SK-MEL-5 (cell line): ENCODE measurements around the gene RAP1GAP. TPM values are rescaled to one million over a fixed set of nuclear protein-coding genes. Genes with fewer than 3 reads are reported as not detected.

Experiments used
- DNase-seq: peaks from one replicate; pipeline ENCODE4 v3.0.0-alpha.2; 2016; ENCODE audit warnings: low read depth, low spot score
- in situ Hi-C: cut with HindIII; loops from 2 replicates; pipeline ENCODE4 v1.10.0; 2016; ENCODE audit warnings: low sequenced_read_pairs, high pct_unique_total_duplicates, low pct_unique_long_range_greater_than_20kb
- total RNA-seq: library from RNA; depleted of rRNA; stranded (reverse); fragments of >200 nt; shearing (Covaris generic); gene quantifications from 2 replicates; pipeline ENCODE4 v1.2.3, GENCODE V29; 2014; rRNA removed

The RAP1GAP gene
- total RNA-seq, 1 experiment from 2014 or later: 0.95 TPM

DNA sequence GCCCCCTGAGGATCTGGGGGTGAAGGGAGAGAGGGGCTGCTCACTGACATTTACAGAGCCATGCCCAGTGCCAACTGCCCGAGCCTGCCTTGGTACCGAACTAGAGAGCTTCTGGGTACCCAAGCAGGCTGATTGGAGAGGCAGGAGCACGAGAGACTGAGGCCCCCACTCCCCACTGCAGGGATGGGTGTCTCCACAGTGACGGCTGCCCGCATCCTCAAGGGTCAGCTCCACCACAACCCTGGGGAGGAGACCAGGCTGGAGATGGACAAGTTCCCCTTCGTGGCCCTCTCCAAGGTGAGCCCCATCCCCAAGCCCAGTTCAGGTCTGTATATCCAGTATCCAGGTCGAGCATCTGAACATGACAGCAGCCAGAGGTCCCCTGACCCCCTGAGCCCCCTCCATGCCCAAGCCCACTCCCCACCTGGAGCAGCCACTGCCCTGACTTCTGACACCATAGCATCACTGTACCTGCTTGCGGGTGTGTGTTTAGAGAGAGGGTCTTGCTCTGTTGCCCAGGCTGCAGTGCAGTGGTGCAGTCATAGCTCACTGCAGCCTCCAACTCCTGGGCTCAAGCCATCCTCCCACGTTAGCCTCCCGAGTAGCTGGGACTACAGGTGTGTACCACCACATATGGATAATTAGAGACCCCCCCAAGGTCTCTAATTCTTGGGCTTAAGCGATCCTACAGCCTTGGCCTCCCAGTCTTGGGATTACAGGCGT lies 108.1 kb downstream of the RAP1GAP start:
- DNase-seq: no peak
- in situ Hi-C loops: no loop called here

DNA sequence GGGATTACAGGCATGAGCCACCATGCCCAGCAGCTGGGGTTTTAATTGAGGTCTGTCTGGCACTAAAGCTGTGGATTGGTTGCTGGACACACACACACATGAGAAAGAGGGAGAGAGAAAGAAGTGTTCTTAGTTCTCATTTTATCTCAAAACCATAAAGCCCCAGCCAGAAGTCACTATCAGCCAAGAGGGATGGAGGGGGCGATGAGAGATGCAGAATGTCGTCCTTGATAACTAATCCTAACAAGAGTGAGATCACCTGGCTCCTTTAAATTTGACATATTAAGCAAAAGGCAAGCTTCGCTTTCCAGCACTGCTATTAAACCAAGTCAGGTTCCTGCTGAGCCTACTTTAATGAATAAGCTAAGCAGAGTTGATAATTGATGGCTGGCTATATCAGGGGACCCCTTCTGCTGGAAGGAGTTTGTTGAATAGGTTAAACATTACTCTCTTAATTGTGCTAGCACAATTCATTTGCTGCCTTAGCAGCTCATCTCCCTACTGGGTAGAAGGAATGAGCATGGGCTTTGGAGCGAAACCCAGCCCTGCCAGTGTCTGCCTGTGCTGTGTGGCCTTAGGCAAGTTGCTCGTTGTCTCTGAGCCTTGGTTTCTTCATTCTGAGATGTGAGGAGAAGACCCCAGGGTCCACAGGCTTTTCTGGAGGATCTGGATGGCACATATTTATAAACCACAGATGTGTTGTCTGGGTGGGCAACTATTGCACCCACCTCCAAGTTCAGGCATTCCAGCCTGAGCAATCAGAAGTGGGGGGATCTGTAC lies 109.2 kb downstream of the RAP1GAP start:
- no peak for DNase-seq
- in situ Hi-C loops: no loop called here

DNA sequence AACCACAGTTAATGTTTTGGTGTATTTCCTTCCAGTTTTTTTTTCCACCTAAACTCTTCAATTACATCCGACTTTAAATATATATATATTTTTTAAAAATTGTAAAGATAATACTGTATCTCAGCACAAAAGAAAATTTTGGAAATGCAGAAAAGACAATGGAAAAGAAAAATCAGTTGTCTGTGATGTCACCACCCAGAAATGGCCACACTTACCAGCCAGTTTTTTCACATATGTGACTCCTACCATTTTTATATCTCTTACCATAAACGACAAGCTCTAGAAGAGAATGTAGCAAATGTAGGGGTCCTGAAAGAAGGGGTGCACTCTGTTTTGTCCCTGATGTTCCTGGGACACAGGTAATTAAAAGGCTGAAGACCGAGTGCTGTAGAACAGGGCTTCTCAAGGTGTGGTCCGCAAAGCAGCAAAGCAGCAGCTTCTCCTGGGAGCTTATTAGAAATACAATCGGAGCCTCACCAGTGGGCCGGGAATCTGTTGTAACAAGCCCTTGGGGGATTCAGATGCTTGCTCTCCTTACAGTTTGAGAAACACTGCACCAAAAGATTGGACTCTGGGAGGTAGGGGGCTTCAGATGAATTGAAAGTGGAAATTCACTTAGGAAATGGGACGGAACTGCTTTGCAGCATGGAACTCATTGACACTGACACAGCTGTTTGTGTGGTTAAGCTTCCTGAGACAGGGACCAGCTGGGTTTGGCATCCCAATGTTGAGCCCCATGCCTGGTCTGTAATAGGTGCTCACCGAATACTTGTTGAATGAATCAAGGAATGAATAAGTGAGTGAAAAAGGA lies 115.8 kb downstream of the RAP1GAP start:
- in situ Hi-C loops: no loop called here

DNA sequence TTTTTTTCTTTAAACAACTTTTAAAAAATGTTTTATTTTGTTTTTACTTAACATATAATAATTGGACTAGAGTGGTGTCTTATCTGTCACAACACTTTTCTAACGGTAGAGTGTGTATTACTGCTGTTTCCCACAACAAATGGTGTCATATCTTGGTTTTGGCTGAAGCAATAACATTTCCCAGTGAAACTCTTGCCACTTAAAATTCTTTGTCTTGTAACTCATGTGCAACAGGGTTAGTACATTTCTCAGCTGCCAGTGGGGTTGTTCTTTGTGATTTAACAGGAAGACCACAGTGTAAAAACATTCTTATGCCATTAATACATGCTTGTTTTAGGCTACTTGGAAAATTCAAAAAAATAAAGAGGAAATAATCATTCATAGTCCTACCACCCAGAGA lies 116.4 kb downstream of the RAP1GAP start:
- DNase-seq: no peak
- in situ Hi-C loops: no loop called here

More for the DNA sequence above, 115.8 kb downstream of the RAP1GAP start:
- no peak for DNase-seq

DNA sequence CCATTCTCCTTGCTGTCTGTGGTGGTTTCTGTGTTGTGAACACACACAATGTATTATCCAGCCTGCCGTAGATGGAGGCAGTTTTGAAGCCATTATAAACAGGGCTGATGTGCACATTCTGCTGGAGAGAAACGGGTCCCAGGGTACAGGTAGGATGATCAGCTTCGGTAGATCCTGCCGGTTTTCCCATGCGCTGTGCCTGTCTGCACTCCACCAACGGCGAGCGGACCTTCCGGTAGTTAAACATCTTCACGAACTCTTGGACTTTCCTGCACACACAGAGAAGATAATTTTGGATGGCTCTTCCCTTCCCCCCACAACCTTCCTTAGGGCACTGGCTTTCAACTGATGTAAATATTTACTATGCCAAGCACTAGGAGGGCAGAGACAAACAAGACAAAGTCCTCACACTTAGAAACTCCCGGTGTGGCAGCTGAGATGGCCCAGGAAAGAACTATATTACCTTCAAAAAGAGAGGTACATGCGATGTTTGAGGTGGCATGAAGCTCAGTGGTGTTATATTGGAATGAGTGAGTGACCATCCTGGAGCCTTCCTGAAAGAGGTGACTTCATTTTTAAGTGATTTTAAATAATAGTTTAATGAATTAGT lies 118.2 kb downstream of the RAP1GAP start:
- in situ Hi-C loops: no loop called here
- no peak for DNase-seq

DNA sequence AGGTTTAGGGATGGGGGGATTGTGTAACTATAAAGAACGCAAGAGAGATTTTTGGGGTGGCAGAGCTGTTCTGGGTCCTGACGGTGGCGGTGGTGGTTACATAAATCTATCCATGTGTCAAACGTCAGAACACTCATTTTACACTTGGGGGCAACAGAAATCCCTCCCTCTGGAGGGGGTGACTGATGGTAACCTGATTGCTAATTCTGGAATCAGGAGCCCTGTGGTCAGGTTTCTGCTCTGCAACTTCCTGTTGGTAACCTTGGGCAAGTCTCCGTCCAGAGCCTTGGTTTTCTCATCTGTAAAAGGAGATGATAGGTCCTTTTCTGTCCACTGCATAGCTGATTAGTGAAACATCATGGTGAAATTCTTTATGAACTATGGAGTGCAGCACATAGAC lies 119.1 kb downstream of the RAP1GAP start:
- no peak for DNase-seq
- in situ Hi-C loops: no loop called here

DNA sequence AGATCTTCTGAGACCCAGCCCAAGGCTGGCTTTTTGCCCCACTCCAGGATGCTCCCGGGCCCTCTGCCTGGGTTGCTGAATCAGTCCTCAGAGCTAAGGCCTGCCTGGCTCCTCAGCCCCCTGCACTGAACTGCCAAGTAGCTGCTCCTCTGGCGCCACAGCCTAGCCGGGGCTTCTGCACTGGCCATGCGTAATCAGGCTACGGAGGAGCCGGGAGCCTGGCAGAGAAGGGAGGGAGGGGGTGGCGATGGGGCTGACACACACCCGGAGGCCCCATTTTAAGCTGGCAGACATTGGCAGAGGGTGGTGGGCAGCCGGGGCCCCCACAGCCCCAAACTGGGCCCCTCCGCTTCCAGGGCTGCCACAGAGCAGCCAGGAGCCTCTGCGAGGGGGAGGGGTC lies 121.3 kb downstream of the RAP1GAP start:
- DNase-seq: no peak
- in situ Hi-C loops: no loop called here

Other genes with a start within 250 kb of the RAP1GAP start
- gene NBPF3, start 229.2 kb downstream of the RAP1GAP start, total RNA-seq: 5.4 and 6.2 TPM in 2 replicates
- gene ALPL, start 159.9 kb downstream of the RAP1GAP start, total RNA-seq: 0.29 and 0.50 TPM in 2 replicates
- 57.3 and 58.3 TPM in 2 replicates for gene USP48, start 113.8 kb upstream of the RAP1GAP start, total RNA-seq
- gene LDLRAD2, start 142.9 kb upstream of the RAP1GAP start, total RNA-seq: not detected in 2 replicates